Measurements from ENCODE around the gene SARS2.
A peak's percentile ranks its signal among the peaks of the same experiment; 100 is the strongest.

DNA sequence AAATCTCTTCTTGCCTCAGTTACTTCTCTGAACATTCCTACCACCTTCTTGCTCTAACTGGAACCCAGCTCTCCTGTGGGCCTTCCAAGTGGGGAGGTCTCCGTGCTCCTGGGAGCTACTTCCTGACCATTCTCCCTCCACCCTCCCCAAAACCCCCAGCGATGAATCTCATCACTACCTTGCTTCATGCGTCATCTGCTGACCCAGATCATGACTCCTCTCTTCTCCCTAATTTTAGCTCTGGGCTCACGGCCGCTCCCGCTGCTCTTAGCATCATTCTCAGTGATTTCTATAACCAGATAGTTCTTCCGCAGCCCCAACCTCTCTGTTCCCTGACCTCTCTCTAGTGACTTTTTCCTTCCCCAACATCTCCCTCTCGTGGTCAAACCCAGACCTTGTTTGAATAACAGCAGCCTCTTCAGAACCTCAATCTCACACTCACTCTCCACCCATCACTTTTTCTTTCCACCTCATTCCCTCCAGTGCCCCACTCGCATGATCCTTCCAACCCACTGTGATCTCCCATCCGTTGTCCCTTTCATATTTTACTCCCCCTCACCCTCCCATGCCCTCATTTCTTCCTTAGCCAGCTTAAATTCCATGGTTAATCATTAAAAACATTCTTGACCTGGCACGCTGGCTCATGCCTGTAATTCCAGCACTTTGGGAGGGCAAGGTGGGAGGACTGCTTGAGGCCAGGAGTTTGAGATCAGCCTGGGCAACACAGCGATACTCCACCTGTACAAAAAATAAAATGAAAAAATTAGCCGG, 22.0 kb upstream of the SARS2 start:
- no peak for TF ChIP-seq EZH2 (IDR thresholded peaks at IDR 0.05; ENCODE audit: borderline replicate concordance, low read length)
- TF ChIP-seq, protein P1, sequence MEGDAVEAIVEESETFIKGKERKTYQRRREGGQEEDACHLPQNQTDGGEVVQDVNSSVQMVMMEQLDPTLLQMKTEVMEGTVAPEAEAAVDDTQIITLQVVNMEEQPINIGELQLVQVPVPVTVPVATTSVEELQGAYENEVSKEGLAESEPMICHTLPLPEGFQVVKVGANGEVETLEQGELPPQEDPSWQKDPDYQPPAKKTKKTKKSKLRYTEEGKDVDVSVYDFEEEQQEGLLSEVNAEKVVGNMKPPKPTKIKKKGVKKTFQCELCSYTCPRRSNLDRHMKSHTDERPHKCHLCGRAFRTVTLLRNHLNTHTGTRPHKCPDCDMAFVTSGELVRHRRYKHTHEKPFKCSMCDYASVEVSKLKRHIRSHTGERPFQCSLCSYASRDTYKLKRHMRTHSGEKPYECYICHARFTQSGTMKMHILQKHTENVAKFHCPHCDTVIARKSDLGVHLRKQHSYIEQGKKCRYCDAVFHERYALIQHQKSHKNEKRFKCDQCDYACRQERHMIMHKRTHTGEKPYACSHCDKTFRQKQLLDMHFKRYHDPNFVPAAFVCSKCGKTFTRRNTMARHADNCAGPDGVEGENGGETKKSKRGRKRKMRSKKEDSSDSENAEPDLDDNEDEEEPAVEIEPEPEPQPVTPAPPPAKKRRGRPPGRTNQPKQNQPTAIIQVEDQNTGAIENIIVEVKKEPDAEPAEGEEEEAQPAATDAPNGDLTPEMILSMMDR (IDR thresholded peaks at IDR 0.05; ENCODE audit: low read length) = peak; percentile 62

Data from OCI-LY1 (cell line).